ENCODE data around the gene STUB1. TPM values are rescaled to one million over a fixed set of nuclear protein-coding genes. Genes with fewer than 3 reads are reported as not detected.

STUB1 gene
- total RNA-seq, 1 donor from 2014 or later, result 86.0 TPM

DNA sequence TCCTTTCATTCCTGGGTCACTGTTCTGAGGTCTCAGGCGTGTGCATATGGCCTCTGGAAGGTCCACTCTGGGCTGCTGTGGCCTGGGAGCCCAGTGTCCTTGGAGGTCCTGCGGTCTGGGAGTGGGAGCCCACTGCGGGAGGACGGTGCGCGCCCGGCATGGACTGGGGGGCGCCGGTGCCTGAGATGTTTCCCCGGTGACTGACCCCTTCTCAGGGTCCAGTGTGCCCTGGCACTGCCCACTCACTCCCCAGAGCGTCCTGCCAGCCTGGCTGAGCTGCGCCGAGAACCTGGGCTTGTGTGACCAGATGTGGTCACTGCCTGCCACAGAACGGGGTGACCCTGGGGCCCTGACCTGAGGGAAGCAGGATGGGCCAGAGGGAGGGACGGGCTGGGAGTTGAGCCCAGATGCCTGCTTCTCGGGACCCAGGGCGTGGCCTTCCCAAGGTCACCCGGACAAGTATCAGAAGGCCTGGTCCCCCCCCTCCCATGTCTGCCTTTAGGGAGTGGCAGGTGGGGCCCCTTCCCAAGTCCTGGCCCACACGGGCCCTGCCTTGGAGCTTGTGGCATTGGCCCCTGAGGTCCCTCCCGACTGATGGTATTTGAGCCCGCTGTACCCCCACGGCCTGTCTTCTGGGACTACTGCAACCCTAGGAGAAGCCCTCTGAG, 5.9 kb upstream of the STUB1 start:
- no peak overlapping the region for H3K4me3 ChIP-seq
- intact Hi-C loops (cut with DNase I), result no loop called here
- no peaks in the 10 kb centered on the region for H3K9me3 ChIP-seq
- TF ChIP-seq, protein P1, sequence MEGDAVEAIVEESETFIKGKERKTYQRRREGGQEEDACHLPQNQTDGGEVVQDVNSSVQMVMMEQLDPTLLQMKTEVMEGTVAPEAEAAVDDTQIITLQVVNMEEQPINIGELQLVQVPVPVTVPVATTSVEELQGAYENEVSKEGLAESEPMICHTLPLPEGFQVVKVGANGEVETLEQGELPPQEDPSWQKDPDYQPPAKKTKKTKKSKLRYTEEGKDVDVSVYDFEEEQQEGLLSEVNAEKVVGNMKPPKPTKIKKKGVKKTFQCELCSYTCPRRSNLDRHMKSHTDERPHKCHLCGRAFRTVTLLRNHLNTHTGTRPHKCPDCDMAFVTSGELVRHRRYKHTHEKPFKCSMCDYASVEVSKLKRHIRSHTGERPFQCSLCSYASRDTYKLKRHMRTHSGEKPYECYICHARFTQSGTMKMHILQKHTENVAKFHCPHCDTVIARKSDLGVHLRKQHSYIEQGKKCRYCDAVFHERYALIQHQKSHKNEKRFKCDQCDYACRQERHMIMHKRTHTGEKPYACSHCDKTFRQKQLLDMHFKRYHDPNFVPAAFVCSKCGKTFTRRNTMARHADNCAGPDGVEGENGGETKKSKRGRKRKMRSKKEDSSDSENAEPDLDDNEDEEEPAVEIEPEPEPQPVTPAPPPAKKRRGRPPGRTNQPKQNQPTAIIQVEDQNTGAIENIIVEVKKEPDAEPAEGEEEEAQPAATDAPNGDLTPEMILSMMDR (IDR thresholded peaks at IDR 0.05), result no peak
- no peak overlapping the region for H3K27ac ChIP-seq
- ATAC-seq, result no peak
- H3K36me3 ChIP-seq, result peaks cover 47% of the 10 kb centered on the region
- H3K4me1 ChIP-seq, result peaks cover 20% of the 10 kb centered on the region
- DNase-seq, result no peak
- H3K27me3 ChIP-seq (ENCODE audit: low read depth), result peaks cover 11% of the 10 kb centered on the region

DNA sequence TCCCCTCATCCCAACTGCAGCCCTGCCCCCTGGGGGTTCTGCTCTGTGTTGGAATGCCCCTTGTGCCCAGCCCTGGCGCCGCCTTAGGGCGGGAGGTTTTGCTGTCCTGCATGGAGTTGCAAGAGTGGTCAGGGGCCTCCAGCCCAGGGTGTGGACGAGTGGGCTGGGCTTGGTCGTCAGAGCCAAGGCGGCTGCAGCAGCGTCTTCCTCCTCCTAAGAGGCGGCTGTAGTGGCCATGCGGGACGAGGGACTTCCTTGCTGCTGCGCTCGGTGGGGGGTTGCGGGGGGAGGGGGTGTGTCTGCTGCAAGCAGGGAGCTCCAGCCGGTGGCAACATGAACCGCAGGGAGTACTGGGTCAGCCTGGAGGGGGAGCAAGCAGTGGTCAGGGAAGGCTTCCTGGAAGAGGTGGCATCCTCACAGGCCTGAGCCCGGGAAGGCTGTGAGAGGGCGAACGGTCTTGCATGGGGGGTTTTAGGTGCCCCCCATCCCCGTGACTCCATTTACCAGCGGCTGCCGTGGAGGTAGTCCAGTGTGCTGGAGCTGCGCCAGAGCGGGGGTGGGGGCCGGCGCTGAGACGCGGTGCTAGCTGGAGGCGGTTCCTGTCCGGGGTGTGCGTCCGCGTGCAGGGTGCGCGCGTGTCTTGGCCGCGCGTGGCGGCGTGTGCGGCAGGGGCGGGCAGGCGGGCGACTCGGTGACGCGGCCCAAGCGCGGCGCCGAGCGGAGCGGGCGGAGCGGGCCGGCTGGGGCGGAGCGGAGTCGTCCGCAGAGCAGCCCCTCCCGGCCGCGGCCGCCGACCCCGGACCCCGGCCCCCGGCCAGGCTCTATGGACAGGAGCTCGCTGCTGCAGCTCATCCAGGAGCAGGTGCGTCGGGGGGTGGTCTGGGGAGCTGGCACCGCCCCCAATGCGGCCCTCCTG, 5.0 kb upstream of the STUB1 start, which contains the start of gene RHBDL1:
RHBDL1 (plus strand) TSS at position 704 of the 916 bp plus-strand sequence; CDS start at position 824, 120 bp downstream.
- H3K27ac ChIP-seq, result no peak within 1 kb of the TSS
- no peaks in the 10 kb centered on the region for H3K9me3 ChIP-seq
- H3K4me1 ChIP-seq, result peaks cover 19% of the 10 kb centered on the region
- H3K4me3 ChIP-seq, result peak within 1 kb of the TSS; percentile 41
- intact Hi-C loops (cut with DNase I), result no loop called here
- H3K27me3 ChIP-seq (ENCODE audit: low read depth), result peaks cover 11% of the 10 kb centered on the region
- ATAC-seq (no peak), DNase-seq (peak; percentile 68)
- TF ChIP-seq, protein P1 (IDR thresholded peaks at IDR 0.05), result no peak
- peaks cover 39% of the 10 kb centered on the region for H3K36me3 ChIP-seq

DNA sequence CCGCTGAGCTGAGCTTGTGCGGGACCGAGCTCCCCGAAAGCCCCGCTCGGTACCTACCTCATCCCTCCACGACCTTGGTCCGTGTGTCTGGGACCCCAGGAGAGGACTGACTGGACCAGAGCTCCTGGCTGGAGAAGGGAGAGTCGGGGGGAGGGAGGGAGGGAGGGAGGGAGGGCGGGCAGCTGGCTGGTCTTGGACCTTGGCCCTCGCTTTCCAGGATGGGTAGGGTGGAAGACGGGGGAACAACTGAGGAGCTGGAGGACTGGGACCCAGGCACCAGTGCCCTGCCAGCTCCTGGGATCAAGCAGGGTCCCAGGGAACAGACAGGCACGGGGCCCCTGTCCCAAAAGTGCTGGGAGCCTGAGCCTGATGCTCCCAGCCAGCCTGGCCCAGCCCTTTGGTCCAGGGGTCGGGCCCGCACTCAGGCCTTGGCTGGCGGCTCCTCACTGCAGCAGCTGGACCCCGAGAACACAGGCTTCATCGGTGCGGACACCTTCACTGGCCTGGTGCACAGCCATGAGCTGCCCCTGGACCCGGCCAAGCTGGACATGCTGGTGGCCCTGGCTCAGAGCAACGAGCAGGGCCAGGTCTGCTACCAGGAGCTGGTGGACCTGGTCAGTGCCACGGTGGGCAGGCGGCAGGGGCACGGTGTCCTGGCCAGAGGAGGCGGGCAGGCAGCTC, 4.2 kb upstream of the STUB1 start:
- TF ChIP-seq, protein P1 (IDR thresholded peaks at IDR 0.05), result no peak
- DNase-seq (no peak), ATAC-seq (no peak)
- peak overlapping the region; percentile 41 for H3K4me3 ChIP-seq
- H3K27ac ChIP-seq, result no peak overlapping the region
- peaks cover 11% of the 10 kb centered on the region for H3K27me3 ChIP-seq (ENCODE audit: low read depth)
- H3K36me3 ChIP-seq, result peaks cover 31% of the 10 kb centered on the region
- peaks cover 23% of the 10 kb centered on the region for H3K4me1 ChIP-seq
- intact Hi-C loops (cut with DNase I), result no loop called here
- no peaks in the 10 kb centered on the region for H3K9me3 ChIP-seq

DNA sequence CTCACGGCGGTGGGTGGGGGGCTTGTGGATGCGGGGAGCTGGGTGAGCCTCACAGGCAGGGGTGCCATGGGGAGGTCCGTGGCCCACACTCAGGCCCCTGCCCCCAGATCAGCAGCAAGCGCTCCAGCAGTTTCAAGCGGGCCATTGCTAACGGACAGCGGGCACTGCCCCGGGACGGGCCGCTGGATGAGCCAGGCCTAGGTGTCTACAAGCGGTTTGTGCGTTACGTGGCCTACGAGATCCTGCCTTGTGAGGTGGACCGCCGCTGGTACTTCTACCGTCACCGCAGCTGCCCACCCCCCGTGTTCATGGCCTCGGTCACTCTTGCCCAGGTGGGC, 3.7 kb upstream of the STUB1 start:
- no peaks in the 10 kb centered on the region for H3K9me3 ChIP-seq
- H3K4me3 ChIP-seq, result no peak overlapping the region
- peaks cover 29% of the 10 kb centered on the region for H3K36me3 ChIP-seq
- intact Hi-C loops (cut with DNase I), result no loop called here
- H3K27me3 ChIP-seq (ENCODE audit: low read depth), result peaks cover 11% of the 10 kb centered on the region
- peaks cover 28% of the 10 kb centered on the region for H3K4me1 ChIP-seq
- DNase-seq (no peak), ATAC-seq (no peak)
- H3K27ac ChIP-seq, result no peak overlapping the region
- TF ChIP-seq, protein P1 (IDR thresholded peaks at IDR 0.05), result no peak

DNA sequence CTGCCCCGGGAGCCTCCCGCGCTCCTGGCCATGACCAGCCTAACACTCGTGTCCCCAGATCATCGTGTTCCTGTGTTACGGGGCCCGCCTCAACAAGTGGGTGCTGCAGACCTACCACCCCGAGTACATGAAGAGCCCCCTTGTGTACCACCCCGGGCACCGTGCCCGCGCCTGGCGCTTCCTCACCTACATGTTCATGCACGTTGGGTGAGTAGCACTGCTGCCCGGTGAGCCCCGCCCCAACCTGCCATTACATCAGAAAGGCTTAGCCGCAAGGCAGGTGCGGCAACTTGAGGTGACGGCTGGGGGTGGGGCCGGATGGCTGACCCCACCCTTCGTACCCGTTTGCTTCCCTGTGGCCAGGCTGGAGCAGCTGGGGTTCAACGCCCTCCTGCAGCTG, 3.3 kb upstream of the STUB1 start:
- Histone ChIP-seq H3K9me3 (no peaks in the 10 kb centered on the region), H3K4me1 (peaks cover 32% of the 10 kb centered on the region), H3K36me3 (peaks cover 29% of the 10 kb centered on the region), H3K27ac (no peak overlapping the region), H3K4me3 (peak overlapping the region; percentile 19), H3K27me3 (ENCODE audit: low read depth) (peaks cover 11% of the 10 kb centered on the region)
- TF ChIP-seq, protein P1 (IDR thresholded peaks at IDR 0.05), result no peak
- intact Hi-C loops (cut with DNase I), result no loop called here
- ATAC-seq (no peak), DNase-seq (peak; percentile 83)
